GM19328 (cell line): ENCODE measurements around the gene PGAM5.
"Not testable (repeated sequence)": the region's sequence is repeated elsewhere in the genome, so short reads cannot be mapped to it uniquely, and the experiment has no call there.

ENCODE experiments used
- ATAC-seq: cut with Tn5 transposase; IDR thresholded peaks from one replicate; pipeline ENCODE4 v1.9.1; 2021; ENCODE audit warnings: mild to moderate bottlenecking, moderate library complexity; ENCODE audit not compliant: unreplicated experiment

Gene PGAM5

GRCh38 chr12:132741620-132742019 lies 31.0 kb downstream of the PGAM5 start:
- ATAC-seq: no peak

- ATAC-seq: no peak
Measured at GRCh38 chr12:132743831-132744230, 33.2 kb downstream of the PGAM5 start.

GRCh38 chr12:132746613-132747012 lies 36.0 kb downstream of the PGAM5 start:
- ATAC-seq: no peak

- no peak for ATAC-seq
Measured at GRCh38 chr12:132747395-132747794, 36.8 kb downstream of the PGAM5 start.

GRCh38 chr12:132747896-132748295 lies 37.3 kb downstream of the PGAM5 start:
- no peak for ATAC-seq

GRCh38 chr12:132748319-132748718 lies 37.7 kb downstream of the PGAM5 start:
- no peak for ATAC-seq

- ATAC-seq: not testable (repeated sequence)
Measured at GRCh38 chr12:132753670-132754069, 43.0 kb downstream of the PGAM5 start.

- no peak for ATAC-seq
Measured at GRCh38 chr12:132754160-132754932, 43.7 kb downstream of the PGAM5 start.

- ATAC-seq: not testable (repeated sequence)
Measured at GRCh38 chr12:132758825-132759224, 48.2 kb downstream of the PGAM5 start.

GRCh38 chr12:132759359-132759758 lies 48.7 kb downstream of the PGAM5 start:
- ATAC-seq: no peak

- peak; percentile 28 for ATAC-seq
Measured at GRCh38 chr12:132761032-132761920, 50.6 kb downstream of the PGAM5 start, which contains the start of gene ANKLE2. ANKLE2 (minus strand) TSS chr12:132761832; CDS start chr12:132761798, 34 bp downstream.

GRCh38 chr12:132761921-132762583 lies 51.4 kb downstream of the PGAM5 start:
- ATAC-seq: peak; percentile 83

- no peak for ATAC-seq
Measured at GRCh38 chr12:132764231-132764630, 53.6 kb downstream of the PGAM5 start.

GRCh38 chr12:132765361-132765760 lies 54.7 kb downstream of the PGAM5 start:
- no peak for ATAC-seq

GRCh38 chr12:132766380-132767085 lies 55.9 kb downstream of the PGAM5 start:
- no peak for ATAC-seq

- ATAC-seq: no peak
Measured at GRCh38 chr12:132771126-132771838, 60.6 kb downstream of the PGAM5 start.
